Measurements from ENCODE around the gene PRIMPOL. TPM values are rescaled to one million over a fixed set of nuclear protein-coding genes. Genes with fewer than 3 reads are reported as not detected.

Gene PRIMPOL
- total and polyA plus RNA-seq, 2 of the 4 experiments (the other 2 are of a cell fraction): 5.6 to 8.8 TPM

DNA sequence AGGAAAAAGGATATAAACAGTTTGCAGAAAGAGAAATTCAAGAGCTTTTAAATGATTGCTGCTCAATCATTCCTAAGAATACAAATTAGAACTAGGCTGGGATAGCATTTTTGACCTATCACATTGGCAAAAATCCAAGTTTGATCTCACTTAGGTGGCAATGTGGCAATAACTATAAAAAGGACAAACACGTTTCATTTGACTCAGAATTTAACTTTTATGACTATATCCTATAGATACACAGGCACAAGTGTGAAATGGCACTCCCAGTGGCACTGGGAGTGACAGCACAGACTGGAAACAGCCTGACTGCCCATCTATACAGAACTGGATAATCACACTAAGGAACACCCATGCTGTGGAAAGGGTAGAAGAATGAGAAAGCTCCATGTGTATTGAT, 73.3 kb downstream of the PRIMPOL start:
- Histone ChIP-seq H3K4me3 (ENCODE audit: insufficient read depth, low read depth, low read length) (no peak overlapping the region), H2AK5ac (ENCODE audit: low read depth, low read length) (no peak overlapping the region), H2AK9ac (replicated peaks; ENCODE audit: low read depth, low read length, poor library complexity) (no peak overlapping the region), H4K5ac (ENCODE audit: low read depth, low read length) (no peak overlapping the region), H3K4me1 (ENCODE audit: control insufficient read depth, insufficient read depth, low read length) (no peaks in the 10 kb centered on the region), H3K18ac (ENCODE audit: low read depth, low read length) (no peak overlapping the region), H3K9ac (ENCODE audit: low read depth, low read length) (no peak overlapping the region), H3K27ac (ENCODE audit: insufficient read depth, low read length) (no peak overlapping the region), H3K9me1 (ENCODE audit: insufficient read depth, low read length) (peaks cover 4% of the 10 kb centered on the region; the same call in 1 of the 2 replicates), H2BK5ac (ENCODE audit: low read depth, low read length, poor library complexity, severe bottlenecking) (no peak overlapping the region), H3K36me3 (ENCODE audit: control insufficient read depth, insufficient read depth, low read length) (no peaks in the 10 kb centered on the region; the same call in 1 of the 2 replicates), H3K4ac (ENCODE audit: low read depth, low read length) (no peak overlapping the region), H2AFZ (replicated peaks; ENCODE audit: low read length, poor library complexity) (no peak overlapping the region), H4K20me1 (ENCODE audit: insufficient read depth, low read length) (no peaks in the 10 kb centered on the region), H3K9me3 (ENCODE audit: control insufficient read depth, insufficient read depth, low read length) (no peaks in the 10 kb centered on the region), H3K23ac (ENCODE audit: low read depth, low read length) (no peak overlapping the region), H3K14ac (replicated peaks; ENCODE audit: low read depth, low read length) (no peak overlapping the region), H2BK120ac (ENCODE audit: low read depth, low read length) (no peak overlapping the region), H3K79me1 (ENCODE audit: low read depth in 1 of 2, low read length in 2 of 2) (peaks cover 5 to 9% of the 10 kb centered on the region in 2 experiments; a peak in 3 of 4 replicates), H3K27me3 (ENCODE audit: control insufficient read depth, insufficient read depth, low read length) (no peaks in the 10 kb centered on the region), H4K91ac (ENCODE audit: insufficient read depth, low read depth, low read length) (no peak overlapping the region), H2BK20ac (ENCODE audit: low read depth, low read length) (no peak overlapping the region), H4K8ac (ENCODE audit: low read depth in 2 of 2, low read length in 2 of 2) (no peak overlapping the region), H3K56ac (ENCODE audit: extremely low read depth, insufficient read depth, low read length) (no peak overlapping the region), H2BK15ac (ENCODE audit: low read depth, low read length) (no peak overlapping the region), H3K4me2 (ENCODE audit: low read depth, low read length) (no peak overlapping the region)
- ATAC-seq (ENCODE audit: low read depth): no peak
- ChIA-PET CTCF (interaction anchor here (0.7 to 1.1 kb wide), 2 partner anchors 23 to 387 kb away, joined by 3 to 6 read pairs; no protein-coding TSS in a partner anchor), POLR2A (ENCODE audit: unreplicated experiment) (no interaction called here)
- dilution Hi-C loops (cut with HindIII; ENCODE audit: low sequenced_read_pairs, unreplicated experiment) (no loop called here), intact Hi-C loops (cut with micrococcal nuclease) (no loop called here), in situ Hi-C loops (cut with MboI; ENCODE audit: low sequenced_read_pairs) (no loop called here)
- TF ChIP-seq, protein P1, sequence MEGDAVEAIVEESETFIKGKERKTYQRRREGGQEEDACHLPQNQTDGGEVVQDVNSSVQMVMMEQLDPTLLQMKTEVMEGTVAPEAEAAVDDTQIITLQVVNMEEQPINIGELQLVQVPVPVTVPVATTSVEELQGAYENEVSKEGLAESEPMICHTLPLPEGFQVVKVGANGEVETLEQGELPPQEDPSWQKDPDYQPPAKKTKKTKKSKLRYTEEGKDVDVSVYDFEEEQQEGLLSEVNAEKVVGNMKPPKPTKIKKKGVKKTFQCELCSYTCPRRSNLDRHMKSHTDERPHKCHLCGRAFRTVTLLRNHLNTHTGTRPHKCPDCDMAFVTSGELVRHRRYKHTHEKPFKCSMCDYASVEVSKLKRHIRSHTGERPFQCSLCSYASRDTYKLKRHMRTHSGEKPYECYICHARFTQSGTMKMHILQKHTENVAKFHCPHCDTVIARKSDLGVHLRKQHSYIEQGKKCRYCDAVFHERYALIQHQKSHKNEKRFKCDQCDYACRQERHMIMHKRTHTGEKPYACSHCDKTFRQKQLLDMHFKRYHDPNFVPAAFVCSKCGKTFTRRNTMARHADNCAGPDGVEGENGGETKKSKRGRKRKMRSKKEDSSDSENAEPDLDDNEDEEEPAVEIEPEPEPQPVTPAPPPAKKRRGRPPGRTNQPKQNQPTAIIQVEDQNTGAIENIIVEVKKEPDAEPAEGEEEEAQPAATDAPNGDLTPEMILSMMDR (conservative IDR thresholded peaks at IDR 0.05; ENCODE audit: low read depth, low read length): no peak
- TF ChIP-seq RCOR1 (IDR thresholded peaks at IDR 0.05; ENCODE audit: insufficient replicate concordance, low read length): no peak
- TF ChIP-seq SMC3 (IDR thresholded peaks at IDR 0.05; ENCODE audit: low read depth, low read length): no peak
- TF ChIP-seq RAD21 (IDR thresholded peaks at IDR 0.05; ENCODE audit: low read length): no peak
- no peak for TF ChIP-seq CEBPB (IDR thresholded peaks at IDR 0.05; ENCODE audit: low read depth, low read length)
- DNase-seq: no peak
- BruUV-seq (replicated peaks): no TSS peak
- no CpG with 5 or more reads among the region's 1 CpG for WGBS, 2 experiments (ENCODE audit: extremely low coverage in 2 of 2, insufficient read length in 1 of 2)

Data from IMR-90 (cell line).